MM.1S (cell line): Measurements from ENCODE around the gene EVX1.

Source experiments
- DNase-seq: peaks from one replicate; pipeline ENCODE4 v3.0.0-alpha.2; 2015
- H2AFZ ChIP-seq: fragments of 300-600 bp; sonication (generic); 2 replicates; pipeline ENCODE4 v1.6.0; 2016; ENCODE audit warnings: antibody characterized with exemption, low read length
- H3F3A ChIP-seq: fragments of 300-600 bp; sonication (generic); 2 replicates; pipeline ENCODE4 v1.6.1; 2016; ENCODE audit warnings: mild to moderate bottlenecking, antibody characterized with exemption, low read length, moderate library complexity, mixed read lengths; ENCODE audit not compliant: insufficient read depth
- H3K27ac ChIP-seq: fragments of 300-600 bp; sonication (generic); 2 replicates; pipeline ENCODE4 v1.5.1; 2016; ENCODE audit warnings: mild to moderate bottlenecking, low read length
- H3K27me3 ChIP-seq: fragments of 300-600 bp; sonication (generic); replicated peaks from 2 replicates; pipeline ENCODE4 v1.6.0; 2016; ENCODE audit warnings: low read length; ENCODE audit not compliant: insufficient read depth
- H3K36me3 ChIP-seq: fragments of 300-600 bp; sonication (generic); replicated peaks from 2 replicates; pipeline ENCODE4 v1.6.1; 2016; ENCODE audit warnings: mild to moderate bottlenecking, low read length, mixed read lengths; ENCODE audit not compliant: insufficient read depth
- H3K4me1 ChIP-seq: fragments of 300-600 bp; sonication (generic); 2 replicates; pipeline ENCODE4 v1.6.1; 2016; ENCODE audit warnings: low read length, mixed read lengths
- H3K4me2 ChIP-seq: fragments of 300-600 bp; sonication (generic); 2 replicates; pipeline ENCODE4 v1.6.0; 2016; ENCODE audit warnings: low read depth, low read length
- H3K4me3 ChIP-seq: fragments of 300-600 bp; sonication (generic); 2 replicates; pipeline ENCODE4 v1.5.1; 2016; ENCODE audit warnings: low read length, mixed read lengths
- H3K79me2 ChIP-seq: fragments of 300-600 bp; sonication (generic); 2 replicates; pipeline ENCODE4 v1.6.1; 2016; ENCODE audit warnings: mixed run types, low read length, mixed read lengths
- H3K9ac ChIP-seq: fragments of 300-600 bp; sonication (generic); 2 replicates; pipeline ENCODE4 v1.6.1; 2016; ENCODE audit warnings: low read length, mixed read lengths
- H3K9me2 ChIP-seq: fragments of 300-600 bp; sonication (generic); replicated peaks from 2 replicates; pipeline ENCODE4 v1.6.1; 2016; ENCODE audit warnings: mild to moderate bottlenecking, low read length, mixed read lengths; ENCODE audit not compliant: insufficient read depth
- H3K9me3 ChIP-seq: fragments of 300-600 bp; sonication (generic); replicated peaks from 2 replicates; pipeline ENCODE4 v1.6.1; 2016; ENCODE audit warnings: mild to moderate bottlenecking, low read length, mixed read lengths; ENCODE audit not compliant: insufficient read depth
- H4K20me1 ChIP-seq: fragments of 300-600 bp; sonication (generic); 2 replicates; pipeline ENCODE4 v1.6.1; 2016; ENCODE audit warnings: mild to moderate bottlenecking, low read length, moderate library complexity, mixed read lengths; ENCODE audit not compliant: insufficient read depth
- EZH2 ChIP-seq: fragments of 300-600 bp; sonication (generic); optimal IDR thresholded peaks from 2 replicates; pipeline ENCODE3; 2017; ENCODE audit warnings: low read depth, mild to moderate bottlenecking, antibody characterized with exemption, low read length, mixed read lengths
- EZH2phosphoT487 ChIP-seq: fragments of 300-600 bp; sonication (generic); IDR thresholded peaks from 2 replicates; pipeline ENCODE4 v1.6.1; 2018; ENCODE audit warnings: antibody characterized with exemption, low read length
- TF ChIP-seq, protein P1 (sequence below): fragments of 300-600 bp; sonication (generic); IDR thresholded peaks from 2 replicates; pipeline ENCODE4 v1.5.1; 2016; ENCODE audit warnings: antibody characterized with exemption, low read length, mixed read lengths

Gene EVX1

DNA sequence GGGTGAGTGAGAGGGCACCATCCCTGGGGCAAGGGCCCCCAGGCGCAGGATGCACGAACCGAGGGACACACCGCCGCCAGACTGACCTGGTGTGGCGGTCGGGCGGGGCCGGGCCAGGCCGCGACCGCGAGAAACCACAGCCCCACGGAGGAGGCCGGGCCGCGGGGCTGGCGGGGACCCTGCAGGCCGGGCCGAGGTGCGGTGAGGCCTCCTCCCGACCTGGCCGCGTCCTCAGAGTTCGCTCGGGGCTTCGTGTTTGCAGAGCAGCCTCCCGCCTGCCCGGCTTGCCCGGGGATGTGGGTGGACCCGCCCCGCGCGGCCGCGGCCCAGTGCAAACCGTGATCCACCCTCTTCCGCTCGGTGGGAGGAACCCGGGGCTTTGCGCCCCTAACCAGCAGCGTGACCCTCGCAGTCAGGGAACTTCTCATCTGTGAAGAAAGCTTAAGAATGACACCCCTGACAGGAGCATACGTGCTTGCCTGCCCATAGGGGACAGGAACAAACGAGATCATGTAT is 22.1 kb upstream of the EVX1 start:
- Histone ChIP-seq H3F3A (no peaks in the 10 kb centered on the region), H3K9me3 (no peaks in the 10 kb centered on the region), H3K27me3 (no peaks in the 10 kb centered on the region), H2AFZ (no peak overlapping the region), H3K9ac (no peak overlapping the region), H3K36me3 (no peaks in the 10 kb centered on the region), H3K4me2 (no peak overlapping the region), H3K27ac (no peak overlapping the region), H3K79me2 (no peaks in the 10 kb centered on the region), H3K9me2 (no peaks in the 10 kb centered on the region), H3K4me3 (no peak overlapping the region), H4K20me1 (no peaks in the 10 kb centered on the region), H3K4me1 (no peaks in the 10 kb centered on the region)
- no peak for DNase-seq
- TF ChIP-seq EZH2phosphoT487 = no peak
- TF ChIP-seq, protein P1, sequence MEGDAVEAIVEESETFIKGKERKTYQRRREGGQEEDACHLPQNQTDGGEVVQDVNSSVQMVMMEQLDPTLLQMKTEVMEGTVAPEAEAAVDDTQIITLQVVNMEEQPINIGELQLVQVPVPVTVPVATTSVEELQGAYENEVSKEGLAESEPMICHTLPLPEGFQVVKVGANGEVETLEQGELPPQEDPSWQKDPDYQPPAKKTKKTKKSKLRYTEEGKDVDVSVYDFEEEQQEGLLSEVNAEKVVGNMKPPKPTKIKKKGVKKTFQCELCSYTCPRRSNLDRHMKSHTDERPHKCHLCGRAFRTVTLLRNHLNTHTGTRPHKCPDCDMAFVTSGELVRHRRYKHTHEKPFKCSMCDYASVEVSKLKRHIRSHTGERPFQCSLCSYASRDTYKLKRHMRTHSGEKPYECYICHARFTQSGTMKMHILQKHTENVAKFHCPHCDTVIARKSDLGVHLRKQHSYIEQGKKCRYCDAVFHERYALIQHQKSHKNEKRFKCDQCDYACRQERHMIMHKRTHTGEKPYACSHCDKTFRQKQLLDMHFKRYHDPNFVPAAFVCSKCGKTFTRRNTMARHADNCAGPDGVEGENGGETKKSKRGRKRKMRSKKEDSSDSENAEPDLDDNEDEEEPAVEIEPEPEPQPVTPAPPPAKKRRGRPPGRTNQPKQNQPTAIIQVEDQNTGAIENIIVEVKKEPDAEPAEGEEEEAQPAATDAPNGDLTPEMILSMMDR = no peak
- no peak for TF ChIP-seq EZH2

DNA sequence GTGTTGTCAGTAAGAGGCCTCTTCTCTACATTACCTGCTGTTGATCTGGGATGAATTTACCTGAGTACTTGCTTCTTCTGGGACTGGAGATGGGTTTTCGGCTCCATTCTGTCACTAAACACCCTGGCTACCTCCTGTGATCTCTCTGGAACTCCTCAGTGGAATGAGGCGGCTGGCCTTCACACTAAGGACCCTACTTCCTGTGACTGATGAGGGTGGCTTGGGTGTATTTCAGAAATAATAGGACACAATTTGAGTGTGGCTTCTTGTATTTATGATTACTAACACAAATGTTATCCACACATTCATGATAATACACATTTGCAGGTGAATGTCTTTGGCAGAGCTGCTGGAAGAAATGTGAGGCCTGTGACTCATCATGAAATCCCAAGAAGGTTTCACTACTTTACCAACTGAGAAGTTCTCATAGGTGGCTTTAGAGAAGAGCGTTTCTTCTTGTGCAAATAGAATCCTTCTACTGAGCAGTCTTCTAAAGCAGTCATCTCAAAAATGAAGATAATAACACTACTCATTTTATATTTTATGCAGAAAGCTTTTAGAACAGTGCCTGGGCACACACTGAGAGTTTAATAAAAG is 21.3 kb upstream of the EVX1 start:
- Histone ChIP-seq H3K27me3 (no peaks in the 10 kb centered on the region), H3K9ac (no peak overlapping the region), H3K79me2 (no peaks in the 10 kb centered on the region), H3K4me3 (no peak overlapping the region), H3K9me3 (no peaks in the 10 kb centered on the region), H2AFZ (no peak overlapping the region), H3K36me3 (no peaks in the 10 kb centered on the region), H3K4me1 (no peaks in the 10 kb centered on the region), H3K27ac (no peak overlapping the region), H4K20me1 (no peaks in the 10 kb centered on the region), H3F3A (no peaks in the 10 kb centered on the region), H3K9me2 (no peaks in the 10 kb centered on the region), H3K4me2 (no peak overlapping the region)
- TF ChIP-seq EZH2 (no peak), EZH2phosphoT487 (no peak)
- TF ChIP-seq, protein P1 = no peak
- DNase-seq = no peak

DNA sequence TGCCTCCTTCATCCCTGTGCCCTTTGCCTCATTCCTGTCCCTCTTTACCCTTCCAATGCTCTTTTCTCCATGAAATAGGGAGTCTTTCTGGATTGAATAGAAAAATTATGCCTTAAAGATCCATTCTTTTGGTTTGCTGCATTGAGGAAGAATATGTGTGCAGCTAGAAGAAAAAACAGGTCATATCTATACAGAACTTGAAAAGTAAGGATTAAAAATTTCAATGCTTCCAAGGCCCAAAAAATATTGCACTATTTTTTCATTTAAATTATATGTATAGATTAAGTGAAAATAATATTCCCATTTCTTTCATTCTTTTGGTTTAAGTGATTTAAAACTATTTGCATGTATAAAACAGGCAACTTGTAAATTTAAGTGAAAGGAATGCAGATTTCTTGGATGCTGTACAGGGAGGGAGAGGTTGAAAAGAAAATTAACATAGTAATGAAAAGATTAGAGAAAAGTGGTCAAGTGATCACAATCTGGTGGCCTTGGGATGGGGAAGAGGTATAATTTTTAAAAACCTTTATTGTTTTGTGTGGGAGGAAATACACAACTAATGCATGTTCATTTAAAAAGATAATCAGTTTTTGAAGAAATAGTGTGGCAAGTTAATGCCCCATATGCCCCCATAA is 18.5 kb upstream of the EVX1 start:
- no peaks in the 10 kb centered on the region for H3K27me3 ChIP-seq

More for the DNA sequence above, 18.5 kb upstream of the EVX1 start:
- DNase-seq = no peak
- no peak overlapping the region for H3K4me2 ChIP-seq
- H3K79me2 ChIP-seq = no peaks in the 10 kb centered on the region
- no peaks in the 10 kb centered on the region for H3F3A ChIP-seq
- no peak overlapping the region for H2AFZ ChIP-seq
- no peaks in the 10 kb centered on the region for H3K9me2 ChIP-seq
- H4K20me1 ChIP-seq = no peaks in the 10 kb centered on the region
- no peaks in the 10 kb centered on the region for H3K36me3 ChIP-seq
- H3K4me1 ChIP-seq = no peaks in the 10 kb centered on the region
- TF ChIP-seq, protein P1 = no peak
- no peak for TF ChIP-seq EZH2
- no peak for TF ChIP-seq EZH2phosphoT487
- H3K9ac ChIP-seq = no peak overlapping the region
- no peaks in the 10 kb centered on the region for H3K9me3 ChIP-seq
- no peak overlapping the region for H3K27ac ChIP-seq
- no peak overlapping the region for H3K4me3 ChIP-seq
